HL-60 (cell line): ENCODE measurements around the gene TIMP3.

Source experiments
- CTCF ChIP-seq: IDR thresholded peaks from one replicate; pipeline ENCODE4 v1.5.1; 2011; ENCODE audit warnings: low read length, control low read depth, inconsistent platforms; ENCODE audit not compliant: insufficient read depth
- GABPA ChIP-seq: IDR thresholded peaks from 2 replicates; pipeline ENCODE4 v1.6.1; 2012; ENCODE audit warnings: low read depth
- POLR2AphosphoS5 ChIP-seq: IDR thresholded peaks from 2 replicates; pipeline ENCODE4 v1.6.1; 2012; ENCODE audit warnings: low read depth
- REST ChIP-seq: IDR thresholded peaks from 2 replicates; pipeline ENCODE4 v1.6.1; 2012; ENCODE audit warnings: low read depth; ENCODE audit not compliant: insufficient replicate concordance
- SPI1 ChIP-seq: IDR thresholded peaks from 2 replicates; pipeline ENCODE4 v1.6.1; 2012; ENCODE audit warnings: low read depth, mild to moderate bottlenecking, borderline replicate concordance

- TF ChIP-seq REST = no peak
- no peak for TF ChIP-seq CTCF
- TF ChIP-seq POLR2AphosphoS5 = no peak
- no peak for TF ChIP-seq SPI1
- TF ChIP-seq GABPA = no peak
Measured at GRCh38 chr22:32830473-32830872, 29.0 kb downstream of the TIMP3 start.
